Measurements from ENCODE around the gene VWF. TPM values are rescaled to one million over a fixed set of nuclear protein-coding genes. Genes with fewer than 3 reads are reported as not detected.

VWF gene
- total RNA-seq, 2 experiments from 2014 or later, result 0.11 to 0.13 TPM

GRCh38 chr12:6080149-6081045 is 44.1 kb downstream of the VWF start:
- peaks cover 5% of the 10 kb centered on the region for H3K27me3 Mint-ChIP-seq
- H3K27ac Mint-ChIP-seq, result no peak overlapping the region
- no peak overlapping the region for H3K4me3 Mint-ChIP-seq
- no peak for DNase-seq
- no peaks in the 10 kb centered on the region for H3K36me3 Mint-ChIP-seq (ENCODE audit: low read depth)
- intact Hi-C loops (cut with micrococcal nuclease), result no loop called here
- H3K4me1 Mint-ChIP-seq (ENCODE audit: low read depth), result peaks cover 8% of the 10 kb centered on the region
- no peak for TF ChIP-seq CTCF (IDR thresholded peaks at IDR 0.05)
- POLR2A ChIA-PET, result interaction anchor here (1.3 kb wide), 1 partner anchor 10 kb away, joined by 3 read pairs; no protein-coding TSS in a partner anchor
- CTCF ChIA-PET, result interaction anchor here (2.1 kb wide), 1 partner anchor 198 kb away, joined by 5 read pairs; no protein-coding TSS in a partner anchor
- ATAC-seq, result no peak
- H3K9me3 Mint-ChIP-seq, result no peaks in the 10 kb centered on the region

GRCh38 chr12:6078398-6079096 is 45.9 kb downstream of the VWF start:
- H3K27me3 Mint-ChIP-seq, result peaks cover 16% of the 10 kb centered on the region

GRCh38 chr12:6077692-6078083 is 46.8 kb downstream of the VWF start:
- DNase-seq (no peak), ATAC-seq (no peak)
- H3K36me3 Mint-ChIP-seq (ENCODE audit: low read depth), result no peaks in the 10 kb centered on the region
- intact Hi-C loops (cut with micrococcal nuclease), result no loop called here
- no peak for TF ChIP-seq CTCF (IDR thresholded peaks at IDR 0.05)
- H3K4me1 Mint-ChIP-seq (ENCODE audit: low read depth), result peaks cover 22% of the 10 kb centered on the region
- POLR2A ChIA-PET, result no interaction called here
- H3K27ac Mint-ChIP-seq, result no peak overlapping the region
- H3K27me3 Mint-ChIP-seq, result peaks cover 18% of the 10 kb centered on the region
- no peak overlapping the region for H3K4me3 Mint-ChIP-seq
- CTCF ChIA-PET, result no interaction called here
- no peaks in the 10 kb centered on the region for H3K9me3 Mint-ChIP-seq

More at GRCh38 chr12:6078398-6079096, 45.9 kb downstream of the VWF start:
- Mint-ChIP-seq H3K9me3 (no peaks in the 10 kb centered on the region), H3K4me1 (ENCODE audit: low read depth) (peaks cover 22% of the 10 kb centered on the region), H3K4me3 (no peak overlapping the region), H3K27ac (no peak overlapping the region), H3K36me3 (ENCODE audit: low read depth) (no peaks in the 10 kb centered on the region)
- ChIA-PET POLR2A (no interaction called here), CTCF (interaction anchor here (2.1 kb wide), 1 partner anchor 200 kb away, joined by 5 read pairs; no protein-coding TSS in a partner anchor)
- no peak for DNase-seq
- TF ChIP-seq CTCF (IDR thresholded peaks at IDR 0.05), result no peak
- intact Hi-C loops (cut with micrococcal nuclease), result no loop called here
- no peak for ATAC-seq

GRCh38 chr12:6076776-6077691 is 47.4 kb downstream of the VWF start:
- Mint-ChIP-seq H3K9me3 (no peaks in the 10 kb centered on the region), H3K27ac (no peak overlapping the region), H3K4me1 (ENCODE audit: low read depth) (peaks cover 22% of the 10 kb centered on the region), H3K27me3 (peaks cover 18% of the 10 kb centered on the region), H3K4me3 (no peak overlapping the region), H3K36me3 (ENCODE audit: low read depth) (no peaks in the 10 kb centered on the region)
- ATAC-seq, result no peak
- POLR2A ChIA-PET, result no interaction called here
- CTCF ChIA-PET, result interaction anchor here (0.8 to 2.0 kb wide), 4 partner anchors 11 to 202 kb away, joined by 3 to 5 read pairs (median 3); no protein-coding TSS in a partner anchor
- intact Hi-C loops (cut with micrococcal nuclease), result no loop called here
- TF ChIP-seq CTCF (IDR thresholded peaks at IDR 0.05), result no peak
- DNase-seq, result no peak
